Nephron (organoid): Measurements from ENCODE around the gene FILIP1L.

ENCODE experiments used
- H3K27ac Mint-ChIP-seq, 3 experiments: 2 replicates each; pipeline ENCODE4 v1.8.0; 2020; ENCODE audit warnings: mixed read lengths in 3 of 3, mild to moderate bottlenecking in 2 of 3, moderate library complexity in 1 of 3
- H3K27me3 Mint-ChIP-seq: 2 replicates; pipeline ENCODE4 v1.8.0; 2021; ENCODE audit warnings: low read depth, mild to moderate bottlenecking, moderate library complexity, mixed read lengths
- H3K36me3 Mint-ChIP-seq: 2 replicates; pipeline ENCODE4 v1.8.0; 2020; ENCODE audit warnings: low read depth, mixed read lengths
- H3K4me1 Mint-ChIP-seq: 2 replicates; pipeline ENCODE4 v1.8.0; 2020; ENCODE audit warnings: mixed read lengths
- H3K4me3 Mint-ChIP-seq, 3 experiments: 2 replicates each; pipeline ENCODE4 v1.8.0; 2020; ENCODE audit warnings: mild to moderate bottlenecking in 3 of 3, mixed read lengths in 3 of 3, moderate library complexity in 2 of 3
- H3K9me3 Mint-ChIP-seq: 2 replicates; pipeline ENCODE4 v1.8.0; 2020; ENCODE audit warnings: mixed read lengths
- TF ChIP-seq, protein P1 (sequence below), 3 experiments: fragments of 200-600 bp; sonication (generic); IDR thresholded peaks; one replicate each; pipeline ENCODE4 v1.5.0; 2021; ENCODE audit warnings: antibody characterized with exemption in 3 of 3; ENCODE audit not compliant: unreplicated experiment in 3 of 3

Gene FILIP1L

DNA sequence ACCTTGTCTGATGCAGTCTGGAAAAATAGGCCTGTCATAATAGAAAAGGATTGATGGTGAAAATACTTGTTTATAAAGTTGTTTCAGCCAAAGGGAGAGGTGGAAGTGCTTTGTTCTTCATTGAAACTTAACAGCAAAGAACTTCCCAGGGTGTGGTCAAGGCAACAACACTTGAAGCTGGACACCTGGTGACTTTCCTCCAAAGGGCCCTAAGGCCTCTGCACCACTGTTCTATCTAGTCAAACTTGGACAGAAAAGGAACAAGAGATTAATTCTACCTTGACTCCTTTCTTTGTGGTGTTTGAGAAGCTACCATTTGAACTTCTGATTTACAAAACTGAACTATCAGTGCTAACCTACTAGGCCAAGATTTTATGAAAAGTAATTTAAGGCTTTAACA is 194.6 kb downstream of the FILIP1L start:
- H3K27me3 Mint-ChIP-seq, result no peaks in the 10 kb centered on the region
- H3K4me1 Mint-ChIP-seq, result peaks cover 17% of the 10 kb centered on the region
- TF ChIP-seq, protein P1, sequence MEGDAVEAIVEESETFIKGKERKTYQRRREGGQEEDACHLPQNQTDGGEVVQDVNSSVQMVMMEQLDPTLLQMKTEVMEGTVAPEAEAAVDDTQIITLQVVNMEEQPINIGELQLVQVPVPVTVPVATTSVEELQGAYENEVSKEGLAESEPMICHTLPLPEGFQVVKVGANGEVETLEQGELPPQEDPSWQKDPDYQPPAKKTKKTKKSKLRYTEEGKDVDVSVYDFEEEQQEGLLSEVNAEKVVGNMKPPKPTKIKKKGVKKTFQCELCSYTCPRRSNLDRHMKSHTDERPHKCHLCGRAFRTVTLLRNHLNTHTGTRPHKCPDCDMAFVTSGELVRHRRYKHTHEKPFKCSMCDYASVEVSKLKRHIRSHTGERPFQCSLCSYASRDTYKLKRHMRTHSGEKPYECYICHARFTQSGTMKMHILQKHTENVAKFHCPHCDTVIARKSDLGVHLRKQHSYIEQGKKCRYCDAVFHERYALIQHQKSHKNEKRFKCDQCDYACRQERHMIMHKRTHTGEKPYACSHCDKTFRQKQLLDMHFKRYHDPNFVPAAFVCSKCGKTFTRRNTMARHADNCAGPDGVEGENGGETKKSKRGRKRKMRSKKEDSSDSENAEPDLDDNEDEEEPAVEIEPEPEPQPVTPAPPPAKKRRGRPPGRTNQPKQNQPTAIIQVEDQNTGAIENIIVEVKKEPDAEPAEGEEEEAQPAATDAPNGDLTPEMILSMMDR (IDR thresholded peaks at IDR 0.05; ENCODE audit: unreplicated experiment in 3 of 3), result no peak
- no peaks in the 10 kb centered on the region for H3K9me3 Mint-ChIP-seq
- no peak overlapping the region for H3K4me3 Mint-ChIP-seq
- H3K36me3 Mint-ChIP-seq, result no peaks in the 10 kb centered on the region
- H3K27ac Mint-ChIP-seq, result peak overlapping the region in 1 of 3 experiments; percentile 31

- Mint-ChIP-seq H3K27me3 (no peaks in the 10 kb centered on the region), H3K4me1 (peaks cover 17% of the 10 kb centered on the region), H3K9me3 (no peaks in the 10 kb centered on the region), H3K4me3 (no peak overlapping the region), H3K27ac (no peak overlapping the region), H3K36me3 (no peaks in the 10 kb centered on the region)
- TF ChIP-seq, protein P1 (IDR thresholded peaks at IDR 0.05; ENCODE audit: unreplicated experiment in 3 of 3), result no peak
These were observed 195.6 kb downstream of the FILIP1L start for GRCh38 chr3:99918715-99919114.

GRCh38 chr3:99915906-99916432 is 198.3 kb downstream of the FILIP1L start:
- H3K27ac Mint-ChIP-seq, result peak overlapping the region in 2 of 3 experiments; percentile 11 to 29
- H3K4me3 Mint-ChIP-seq, result no peak overlapping the region
- H3K4me1 Mint-ChIP-seq, result peaks cover 24% of the 10 kb centered on the region
- no peaks in the 10 kb centered on the region for H3K27me3 Mint-ChIP-seq
- no peaks in the 10 kb centered on the region for H3K9me3 Mint-ChIP-seq
- TF ChIP-seq, protein P1 (IDR thresholded peaks at IDR 0.05; ENCODE audit: unreplicated experiment in 3 of 3), result no peak
- H3K36me3 Mint-ChIP-seq, result no peaks in the 10 kb centered on the region

GRCh38 chr3:99911433-99911832 is 202.9 kb downstream of the FILIP1L start:
- H3K9me3 Mint-ChIP-seq, result no peaks in the 10 kb centered on the region
- H3K27me3 Mint-ChIP-seq, result no peaks in the 10 kb centered on the region
- no peaks in the 10 kb centered on the region for H3K36me3 Mint-ChIP-seq
- peaks cover 18% of the 10 kb centered on the region for H3K4me1 Mint-ChIP-seq
- peak overlapping the region; percentile 16 to 66 (median 23) for H3K27ac Mint-ChIP-seq
- TF ChIP-seq, protein P1 (IDR thresholded peaks at IDR 0.05; ENCODE audit: unreplicated experiment in 3 of 3), result no peak
- H3K4me3 Mint-ChIP-seq, result no peak overlapping the region

- TF ChIP-seq, protein P1 (IDR thresholded peaks at IDR 0.05; ENCODE audit: unreplicated experiment in 3 of 3), result no peak
- Mint-ChIP-seq H3K4me1 (peaks cover 18% of the 10 kb centered on the region), H3K36me3 (no peaks in the 10 kb centered on the region), H3K9me3 (no peaks in the 10 kb centered on the region), H3K4me3 (no peak overlapping the region), H3K27ac (peak overlapping the region in 2 of 3 experiments; percentile 15 to 77), H3K27me3 (no peaks in the 10 kb centered on the region)
These were observed 203.5 kb downstream of the FILIP1L start for GRCh38 chr3:99910752-99911290.
